Thyroid gland (tissue), 4 donors: ENCODE results near the gene RARG.
"Not testable (repeated sequence)": the region's sequence is repeated elsewhere in the genome, so short reads cannot be mapped to it uniquely, and the experiment has no call there.

Experiments used
- CTCF ChIP-seq, 6 experiments: fragments of 200-600 bp in 3 of 6; fragments of 450-650 bp in 3 of 6; sonication (generic) in 3 of 6; IDR thresholded peaks; one replicate each; pipeline ENCODE4 v1.5.1; 2016 to 2019; ENCODE audit warnings: antibody characterized with exemption in 6 of 6, mild to moderate bottlenecking in 2 of 6, inconsistent platforms in 1 of 6, moderate library complexity in 1 of 6
- POLR2A ChIP-seq, 2 donors: fragments of 450-650 bp; IDR thresholded peaks; one replicate each; pipeline ENCODE4 v1.6.1; 2017; ENCODE audit warnings: antibody characterized with exemption in 2 of 2, mild to moderate bottlenecking in 2 of 2, moderate library complexity in 1 of 2

GRCh38 chr12:53202316-53202715, 29.7 kb downstream of the RARG start:
- not testable (repeated sequence) for TF ChIP-seq POLR2A, CTCF (IDR thresholded peaks at IDR 0.05)
